Superior temporal gyrus (tissue), 1 donor: ENCODE results near the gene CD99L2.
A peak's percentile ranks its signal among the peaks of the same experiment; 100 is the strongest.
"Not testable (repeated sequence)": the region's sequence is repeated elsewhere in the genome, so short reads cannot be mapped to it uniquely, and the experiment has no call there.

Experiments used
- DNase-seq: peaks from one replicate; pipeline ENCODE4 v3.0.0-alpha.2; 2016; ENCODE audit errors: extremely low spot score

Gene CD99L2

GRCh38 chrX:150897421-150898320, 797 bp downstream of the CD99L2 start:
- peak; percentile 12 for DNase-seq

- no peak for DNase-seq
These were observed 1.8 kb downstream of the CD99L2 start for GRCh38 chrX:150896632-150897031.

GRCh38 chrX:150893936-150894335, 4.5 kb downstream of the CD99L2 start:
- DNase-seq = no peak

GRCh38 chrX:150889131-150889530, 9.3 kb downstream of the CD99L2 start:
- DNase-seq = no peak

GRCh38 chrX:150887906-150888465, 10.5 kb downstream of the CD99L2 start:
- peak; percentile 53 for DNase-seq

- not testable (repeated sequence) for DNase-seq
These were observed 11.2 kb downstream of the CD99L2 start for GRCh38 chrX:150887268-150887667.

- DNase-seq = no peak
These were observed 12.1 kb downstream of the CD99L2 start for GRCh38 chrX:150886381-150886780.

GRCh38 chrX:150880808-150881165, 17.7 kb downstream of the CD99L2 start:
- no peak for DNase-seq

GRCh38 chrX:150879855-150880807, 18.3 kb downstream of the CD99L2 start:
- DNase-seq = no peak

- DNase-seq = not testable (repeated sequence)
These were observed 22.8 kb downstream of the CD99L2 start for GRCh38 chrX:150875621-150876020.

- no peak for DNase-seq
These were observed 24.0 kb downstream of the CD99L2 start for GRCh38 chrX:150874448-150874847.

GRCh38 chrX:150873616-150874015, 24.9 kb downstream of the CD99L2 start:
- DNase-seq = no peak

GRCh38 chrX:150872773-150873336, 25.6 kb downstream of the CD99L2 start:
- no peak for DNase-seq

GRCh38 chrX:150871341-150871811, 27.1 kb downstream of the CD99L2 start:
- DNase-seq = no peak

- no peak for DNase-seq
These were observed 27.8 kb downstream of the CD99L2 start for GRCh38 chrX:150870487-150871340.

GRCh38 chrX:150870029-150870428, 28.4 kb downstream of the CD99L2 start:
- no peak for DNase-seq

- DNase-seq = no peak
These were observed 29.0 kb downstream of the CD99L2 start for GRCh38 chrX:150869450-150869849.

GRCh38 chrX:150868625-150869024, 29.8 kb downstream of the CD99L2 start:
- DNase-seq = no peak

- DNase-seq = no peak
These were observed 34.3 kb downstream of the CD99L2 start for GRCh38 chrX:150864127-150864526.

GRCh38 chrX:150863191-150863590, 35.3 kb downstream of the CD99L2 start:
- no peak for DNase-seq

- DNase-seq = no peak
These were observed 41.0 kb downstream of the CD99L2 start for GRCh38 chrX:150857453-150857852.
